Measurements from ENCODE around the gene USP13.

DNA sequence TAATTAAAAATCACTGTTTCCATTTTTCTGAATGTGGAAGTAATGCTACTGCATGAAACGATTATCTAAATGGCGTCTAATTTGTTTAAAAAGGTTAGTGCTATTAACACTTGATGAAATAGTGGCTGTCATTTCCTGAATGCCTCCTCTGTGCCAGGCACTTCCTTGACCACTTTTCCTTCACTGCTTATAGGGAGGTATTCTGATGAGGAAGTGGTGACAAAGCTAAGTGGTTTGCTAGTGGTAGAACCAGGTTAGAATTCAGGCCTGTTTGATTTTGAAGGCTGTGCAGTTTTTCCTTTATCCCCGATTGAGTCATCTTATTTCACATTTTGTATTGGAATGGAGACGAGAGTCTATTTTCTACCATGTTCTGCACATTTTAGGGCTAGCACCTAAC is 119.0 kb downstream of the USP13 start:
- TF ChIP-seq CBX3 (IDR thresholded peaks at IDR 0.05; ENCODE audit: low read depth) (no peak), POLR2A (IDR thresholded peaks at IDR 0.05; ENCODE audit: borderline replicate concordance, extremely low read depth, insufficient read depth, insufficient read length) (no peak), JUND (IDR thresholded peaks at IDR 0.05) (no peak), SIN3A (IDR thresholded peaks at IDR 0.05; ENCODE audit: low read depth) (no peak), SRF (IDR thresholded peaks at IDR 0.05; ENCODE audit: low read depth) (no peak), EZH2phosphoT487 (IDR thresholded peaks at IDR 0.05; ENCODE audit: borderline replicate concordance) (no peak)
- TF ChIP-seq, protein P1, sequence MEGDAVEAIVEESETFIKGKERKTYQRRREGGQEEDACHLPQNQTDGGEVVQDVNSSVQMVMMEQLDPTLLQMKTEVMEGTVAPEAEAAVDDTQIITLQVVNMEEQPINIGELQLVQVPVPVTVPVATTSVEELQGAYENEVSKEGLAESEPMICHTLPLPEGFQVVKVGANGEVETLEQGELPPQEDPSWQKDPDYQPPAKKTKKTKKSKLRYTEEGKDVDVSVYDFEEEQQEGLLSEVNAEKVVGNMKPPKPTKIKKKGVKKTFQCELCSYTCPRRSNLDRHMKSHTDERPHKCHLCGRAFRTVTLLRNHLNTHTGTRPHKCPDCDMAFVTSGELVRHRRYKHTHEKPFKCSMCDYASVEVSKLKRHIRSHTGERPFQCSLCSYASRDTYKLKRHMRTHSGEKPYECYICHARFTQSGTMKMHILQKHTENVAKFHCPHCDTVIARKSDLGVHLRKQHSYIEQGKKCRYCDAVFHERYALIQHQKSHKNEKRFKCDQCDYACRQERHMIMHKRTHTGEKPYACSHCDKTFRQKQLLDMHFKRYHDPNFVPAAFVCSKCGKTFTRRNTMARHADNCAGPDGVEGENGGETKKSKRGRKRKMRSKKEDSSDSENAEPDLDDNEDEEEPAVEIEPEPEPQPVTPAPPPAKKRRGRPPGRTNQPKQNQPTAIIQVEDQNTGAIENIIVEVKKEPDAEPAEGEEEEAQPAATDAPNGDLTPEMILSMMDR (IDR thresholded peaks at IDR 0.05 in 2 of 3, conservative IDR thresholded peaks at IDR 0.05 in 1 of 3; ENCODE audit: borderline replicate concordance in 1 of 3, insufficient read depth in 1 of 3, low read depth in 2 of 3, low read length in 2 of 3), result no peak
- TF ChIP-seq, protein P2, sequence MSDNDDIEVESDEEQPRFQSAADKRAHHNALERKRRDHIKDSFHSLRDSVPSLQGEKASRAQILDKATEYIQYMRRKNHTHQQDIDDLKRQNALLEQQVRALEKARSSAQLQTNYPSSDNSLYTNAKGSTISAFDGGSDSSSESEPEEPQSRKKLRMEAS (IDR thresholded peaks at IDR 0.05), result no peak
- TF ChIP-seq, protein P3, sequence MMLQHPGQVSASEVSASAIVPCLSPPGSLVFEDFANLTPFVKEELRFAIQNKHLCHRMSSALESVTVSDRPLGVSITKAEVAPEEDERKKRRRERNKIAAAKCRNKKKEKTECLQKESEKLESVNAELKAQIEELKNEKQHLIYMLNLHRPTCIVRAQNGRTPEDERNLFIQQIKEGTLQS (IDR thresholded peaks at IDR 0.05), result no peak
- TF ChIP-seq, protein P4, sequence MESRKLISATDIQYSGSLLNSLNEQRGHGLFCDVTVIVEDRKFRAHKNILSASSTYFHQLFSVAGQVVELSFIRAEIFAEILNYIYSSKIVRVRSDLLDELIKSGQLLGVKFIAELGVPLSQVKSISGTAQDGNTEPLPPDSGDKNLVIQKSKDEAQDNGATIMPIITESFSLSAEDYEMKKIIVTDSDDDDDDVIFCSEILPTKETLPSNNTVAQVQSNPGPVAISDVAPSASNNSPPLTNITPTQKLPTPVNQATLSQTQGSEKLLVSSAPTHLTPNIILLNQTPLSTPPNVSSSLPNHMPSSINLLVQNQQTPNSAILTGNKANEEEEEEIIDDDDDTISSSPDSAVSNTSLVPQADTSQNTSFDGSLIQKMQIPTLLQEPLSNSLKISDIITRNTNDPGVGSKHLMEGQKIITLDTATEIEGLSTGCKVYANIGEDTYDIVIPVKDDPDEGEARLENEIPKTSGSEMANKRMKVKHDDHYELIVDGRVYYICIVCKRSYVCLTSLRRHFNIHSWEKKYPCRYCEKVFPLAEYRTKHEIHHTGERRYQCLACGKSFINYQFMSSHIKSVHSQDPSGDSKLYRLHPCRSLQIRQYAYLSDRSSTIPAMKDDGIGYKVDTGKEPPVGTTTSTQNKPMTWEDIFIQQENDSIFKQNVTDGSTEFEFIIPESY (IDR thresholded peaks at IDR 0.05; ENCODE audit: extremely low read depth, insufficient replicate concordance, low read length), result no peak

Data from HCT116 (cell line).